GM18505 (cell line): Measurements from ENCODE around the gene GRIA4.
A peak's percentile ranks its signal among the peaks of the same experiment; 100 is the strongest.

Source experiments
- ATAC-seq: cut with Tn5 transposase; IDR thresholded peaks from one replicate; pipeline ENCODE4 v1.9.1; 2021; ENCODE audit not compliant: unreplicated experiment
- POLR2A ChIP-seq: IDR thresholded peaks from 4 replicates; pipeline ENCODE4 v1.6.1; 2011; ENCODE audit warnings: borderline replicate concordance; ENCODE audit not compliant: insufficient read depth, insufficient read length; ENCODE audit errors: extremely low read depth

GRIA4 gene

DNA sequence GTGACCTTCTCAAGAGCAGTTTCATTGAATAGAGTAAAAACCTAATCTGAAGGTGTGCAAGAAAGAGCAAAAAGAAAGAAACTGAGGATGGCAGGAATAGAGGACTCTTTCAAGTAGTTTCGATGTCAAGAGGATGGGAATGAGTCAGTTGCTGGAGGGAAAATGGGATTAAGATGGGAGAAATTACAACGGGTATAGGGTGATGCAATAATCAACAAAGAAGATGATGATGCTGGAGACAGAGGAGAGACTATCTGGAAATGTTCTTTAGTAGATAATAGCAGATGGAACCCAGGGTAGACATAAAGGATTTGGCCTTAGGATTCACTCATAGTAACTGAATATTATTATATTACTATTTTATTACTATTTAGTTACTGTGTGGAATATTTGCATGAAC lies 189.4 kb downstream of the GRIA4 start:
- TF ChIP-seq POLR2A = no peak
- no peak for ATAC-seq

DNA sequence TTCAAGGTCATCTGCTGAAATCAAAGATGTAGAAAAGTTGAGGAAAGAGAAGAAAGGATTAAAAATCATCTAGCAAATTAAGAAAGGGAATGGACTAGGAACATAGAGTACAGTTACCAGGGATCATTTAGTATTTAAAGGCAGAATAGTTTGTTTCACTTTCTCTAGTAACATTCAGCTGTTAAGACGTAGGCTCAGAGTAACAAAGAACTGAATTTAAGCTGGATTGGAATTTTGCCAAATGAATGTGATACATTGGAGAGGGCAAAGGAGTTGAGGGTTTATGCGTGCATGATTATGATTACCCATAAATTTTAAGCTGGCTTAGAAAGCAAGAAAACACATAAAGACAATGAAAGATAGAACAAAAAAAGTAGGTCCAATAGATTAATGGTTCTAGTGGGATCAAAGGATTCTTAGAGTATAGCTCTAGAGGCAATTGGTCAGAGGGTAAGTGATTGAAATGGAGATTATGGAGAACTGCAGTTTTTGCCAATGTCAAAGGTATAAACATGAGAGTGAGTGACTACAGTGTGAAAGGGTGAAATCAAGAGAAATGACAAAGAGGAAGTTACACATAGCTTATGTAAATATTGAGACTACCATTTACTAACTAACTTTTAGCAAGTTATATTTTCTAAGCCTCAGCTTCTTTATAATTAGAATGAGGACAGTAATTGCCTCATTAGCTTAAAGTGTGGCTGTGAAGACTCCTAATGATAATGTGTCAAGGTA lies 190.0 kb downstream of the GRIA4 start:
- ATAC-seq = no peak
- no peak for TF ChIP-seq POLR2A

GRCh38 chr11:105802390-105802789 lies 192.5 kb downstream of the GRIA4 start:
- no peak for TF ChIP-seq POLR2A
- no peak for ATAC-seq

DNA sequence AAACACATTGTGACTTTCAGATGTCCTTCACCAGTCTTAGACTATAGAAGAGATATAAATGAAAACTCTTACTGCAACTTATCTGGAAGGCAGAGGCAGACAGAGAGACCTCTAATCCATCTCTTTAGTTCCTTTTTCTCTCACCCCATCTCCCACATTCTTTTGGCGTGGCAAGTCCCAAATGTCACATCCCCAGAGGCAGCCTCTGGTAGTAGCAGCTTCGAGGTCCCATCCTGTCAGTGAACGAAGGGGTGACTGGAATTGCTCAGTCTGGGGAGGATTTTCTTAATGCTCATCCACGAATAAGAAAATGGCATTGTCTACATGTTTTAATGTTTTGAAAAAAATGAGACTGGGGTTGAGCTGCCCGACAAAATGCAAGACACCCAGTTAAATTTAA lies 201.4 kb downstream of the GRIA4 start:
- TF ChIP-seq POLR2A = no peak
- no peak for ATAC-seq

GRCh38 chr11:105821372-105821771 lies 211.5 kb downstream of the GRIA4 start:
- no peak for ATAC-seq
- no peak for TF ChIP-seq POLR2A

- no peak for TF ChIP-seq POLR2A
- ATAC-seq = no peak
These were observed 211.9 kb downstream of the GRIA4 start for GRCh38 chr11:105821781-105822180.

GRCh38 chr11:105823495-105824033 lies 213.7 kb downstream of the GRIA4 start:
- ATAC-seq = no peak
- TF ChIP-seq POLR2A = no peak

GRCh38 chr11:105824457-105825013 lies 214.7 kb downstream of the GRIA4 start:
- no peak for TF ChIP-seq POLR2A
- ATAC-seq = no peak

DNA sequence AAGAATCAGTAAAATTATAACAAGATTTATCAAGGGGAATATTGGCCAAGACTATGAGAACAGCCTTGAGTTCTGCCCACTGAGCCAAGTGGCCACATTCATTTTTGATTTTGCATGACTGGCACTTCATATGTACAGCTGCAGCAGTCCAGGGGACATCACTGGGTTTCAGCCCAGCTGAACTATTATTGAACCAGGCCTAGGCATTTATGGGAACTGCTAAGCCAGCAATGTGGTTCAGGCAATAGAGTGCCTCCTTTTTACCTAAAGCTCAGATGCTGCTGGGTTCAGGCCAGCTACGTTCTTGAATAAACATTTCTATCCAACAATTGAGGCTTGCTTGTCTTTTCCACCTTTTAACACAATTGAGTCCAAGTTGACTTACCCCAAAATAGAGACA lies 215.3 kb downstream of the GRIA4 start:
- ATAC-seq = no peak
- no peak for TF ChIP-seq POLR2A

DNA sequence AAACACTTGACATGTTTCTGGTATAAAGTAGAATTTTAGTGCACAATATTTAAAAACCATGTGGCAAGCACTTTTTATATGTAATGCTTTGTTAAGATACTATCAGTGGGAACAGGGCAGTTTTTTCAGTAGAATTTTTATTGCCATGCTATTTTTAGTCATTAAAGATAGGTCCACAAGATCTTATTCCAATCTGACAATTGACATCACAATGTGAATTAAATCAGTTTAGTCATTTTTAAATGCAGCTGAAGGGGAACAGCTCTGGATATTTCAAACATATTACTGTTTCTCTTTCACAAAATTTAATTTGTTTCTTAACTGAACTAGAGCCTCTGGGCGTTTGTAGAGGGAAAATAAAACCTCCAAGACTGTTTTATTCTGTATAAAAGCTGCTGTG lies 218.0 kb downstream of the GRIA4 start:
- ATAC-seq = no peak
- TF ChIP-seq POLR2A = no peak

DNA sequence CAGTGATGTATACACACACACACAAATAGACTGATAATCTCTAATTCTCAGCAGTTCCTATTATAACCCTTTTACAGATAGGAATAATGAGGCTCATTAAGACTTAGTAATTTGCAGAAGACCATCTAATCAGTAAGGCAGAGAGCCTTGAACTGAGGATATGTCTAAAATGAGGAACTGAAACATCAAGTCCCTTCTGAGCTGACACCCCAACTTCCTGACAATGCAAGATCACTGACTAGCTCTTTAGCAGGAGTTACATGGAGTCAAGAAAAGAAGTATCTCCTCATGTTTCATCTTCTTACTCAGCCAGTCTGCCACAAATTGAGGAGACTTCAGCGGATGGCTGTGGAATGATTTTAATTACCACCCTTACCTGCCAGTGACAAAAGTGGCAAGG lies 219.2 kb downstream of the GRIA4 start:
- no peak for TF ChIP-seq POLR2A
- peak; percentile 98 for ATAC-seq

- ATAC-seq = no peak
These were observed 224.6 kb downstream of the GRIA4 start for GRCh38 chr11:105834461-105834860.

DNA sequence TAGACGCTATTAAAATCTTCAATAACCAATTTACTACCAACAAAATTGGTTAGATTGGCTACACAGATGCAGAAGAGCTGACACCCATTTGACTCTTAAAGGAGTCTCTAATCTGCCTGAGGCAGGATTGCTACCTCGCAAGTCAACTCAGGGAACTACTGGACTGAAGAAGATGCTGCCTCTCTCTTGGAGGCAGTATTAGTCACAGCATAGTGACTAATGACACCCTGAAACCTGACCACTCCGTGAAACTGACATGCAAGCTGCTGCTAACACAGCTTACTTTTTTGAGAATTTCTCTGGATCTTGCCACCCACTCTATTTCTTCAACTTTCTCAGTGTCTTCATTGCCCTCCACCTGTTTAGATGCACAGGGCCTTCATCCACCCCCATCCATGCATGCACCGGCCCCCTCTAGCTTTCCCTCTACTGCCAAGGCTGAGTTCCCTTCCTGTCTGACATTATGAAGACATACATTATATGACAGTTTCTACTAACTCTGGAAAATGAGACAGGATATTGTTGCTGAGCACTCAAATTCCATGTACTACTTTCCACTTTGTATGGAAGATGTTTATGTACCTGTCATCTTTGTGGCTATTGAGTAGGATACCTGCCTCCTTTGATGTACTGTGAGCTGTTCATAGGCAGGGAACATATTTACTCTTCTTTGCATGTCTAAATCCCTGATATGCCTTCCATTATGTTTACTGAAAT lies 229.0 kb downstream of the GRIA4 start:
- TF ChIP-seq POLR2A = no peak
- peak; percentile 69 for ATAC-seq

More at GRCh38 chr11:105834461-105834860, 224.6 kb downstream of the GRIA4 start:
- TF ChIP-seq POLR2A = no peak

GRCh38 chr11:105840391-105840790 lies 230.5 kb downstream of the GRIA4 start:
- TF ChIP-seq POLR2A = no peak
- no peak for ATAC-seq

GRCh38 chr11:105852403-105852802 lies 242.5 kb downstream of the GRIA4 start:
- no peak for TF ChIP-seq POLR2A
- no peak for ATAC-seq

DNA sequence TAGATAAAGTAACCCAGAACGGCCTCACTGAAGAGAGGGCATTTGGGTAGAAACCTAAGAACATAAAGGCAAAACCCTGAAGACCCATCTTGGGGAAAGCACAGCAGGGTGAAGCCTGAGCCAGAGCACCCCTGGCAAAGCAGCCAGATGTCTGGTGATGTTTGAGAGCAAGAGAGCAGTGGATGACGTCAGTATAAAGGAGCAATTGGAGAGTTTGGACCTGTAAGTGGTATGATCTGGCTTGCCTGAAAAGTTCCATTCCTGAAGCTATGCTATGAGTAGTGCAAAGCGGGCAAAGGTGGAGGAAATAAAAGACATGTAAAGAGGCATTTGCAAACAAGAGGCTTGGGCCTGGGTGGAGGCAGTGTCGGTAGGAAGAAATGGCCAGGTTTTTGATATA lies 244.4 kb downstream of the GRIA4 start:
- no peak for TF ChIP-seq POLR2A
- ATAC-seq = no peak
